Measurements from ENCODE around the gene MINDY4.

GRCh38 chr7:30900053-30900452, 128.8 kb downstream of the MINDY4 start:
- TF ChIP-seq MXI1 (IDR thresholded peaks at IDR 0.05; ENCODE audit: borderline replicate concordance, low read depth, low read length) (no peak), CTCF (conservative IDR thresholded peaks at IDR 0.05; ENCODE audit: low read depth, low read length) (no peak), BHLHE40 (IDR thresholded peaks at IDR 0.05; ENCODE audit: low read depth, low read length) (no peak), POLR2A (IDR thresholded peaks at IDR 0.05; ENCODE audit: low read depth, low read length) (no peak), FOS (IDR thresholded peaks at IDR 0.05; ENCODE audit: low read depth, low read length) (no peak)

All from IMR-90 (cell line).